H9 (cell line): ENCODE results near the gene AMER1. TPM values are rescaled to one million over a fixed set of nuclear protein-coding genes. Genes with fewer than 3 reads are reported as not detected.

Experiments
- DNase-seq: peaks from one replicate; pipeline ENCODE4 v3.0.0-alpha.2; 2017
- H2AFZ ChIP-seq: one replicate; pipeline ENCODE4 v1.6.1; 2013; ENCODE audit warnings: mild to moderate bottlenecking, low read length, control low read depth, moderate library complexity
- H2AK5ac ChIP-seq: 2 replicates; pipeline ENCODE4 v1.6.1; 2013; ENCODE audit warnings: low read length, control low read depth, mixed read lengths; ENCODE audit not compliant: insufficient read length
- H2BK120ac ChIP-seq: one replicate; pipeline ENCODE4 v1.6.1; 2013; ENCODE audit warnings: low read depth, mild to moderate bottlenecking, low read length, control low read depth, inconsistent platforms; ENCODE audit not compliant: poor library complexity, severe bottlenecking
- H2BK12ac ChIP-seq: 2 replicates; pipeline ENCODE4 v1.6.1; 2013; ENCODE audit warnings: low read length, control low read depth, mixed read lengths, low read depth; ENCODE audit not compliant: insufficient read length
- H2BK15ac ChIP-seq: 2 replicates; pipeline ENCODE4 v1.6.1; 2013; ENCODE audit warnings: low read depth, low read length, control low read depth
- H2BK20ac ChIP-seq: one replicate; pipeline ENCODE4 v1.6.1; 2013; ENCODE audit warnings: low read depth, mild to moderate bottlenecking, low read length, control low read depth, inconsistent platforms; ENCODE audit not compliant: poor library complexity, severe bottlenecking
- H2BK5ac ChIP-seq: 2 replicates; pipeline ENCODE4 v1.6.1; 2013; ENCODE audit warnings: low read length, control low read depth, mixed read lengths; ENCODE audit not compliant: insufficient read length
- H3K14ac ChIP-seq: 2 replicates; pipeline ENCODE4 v1.6.1; 2013; ENCODE audit warnings: low read length, control low read depth; ENCODE audit not compliant: insufficient read depth
- H3K18ac ChIP-seq: 2 replicates; pipeline ENCODE4 v1.6.1; 2013; ENCODE audit warnings: low read depth, mild to moderate bottlenecking, mixed read lengths, low read length, control low read depth; ENCODE audit not compliant: insufficient read length
- H3K23ac ChIP-seq: 2 replicates; pipeline ENCODE4 v1.6.1; 2013; ENCODE audit warnings: low read length, control low read depth, mixed read lengths, low read depth; ENCODE audit not compliant: insufficient read length
- H3K23me2 ChIP-seq: 2 replicates; pipeline ENCODE4 v1.6.1; 2013; ENCODE audit warnings: low read depth, mild to moderate bottlenecking, mixed read lengths, low read length, control low read depth; ENCODE audit not compliant: insufficient read length, poor library complexity, severe bottlenecking
- H3K27ac ChIP-seq: 2 replicates; pipeline ENCODE4 v1.5.1; 2013; ENCODE audit warnings: low read length, control low read depth, mixed read lengths, low read depth; ENCODE audit not compliant: insufficient read length
- H3K27me3 ChIP-seq: 2 replicates; pipeline ENCODE4 v1.6.1; 2013; ENCODE audit warnings: low read length, control low read depth, inconsistent platforms; ENCODE audit not compliant: insufficient read depth
- H3K4ac ChIP-seq: 2 replicates; pipeline ENCODE4 v1.6.1; 2013; ENCODE audit warnings: low read depth, mild to moderate bottlenecking, control low read depth, inconsistent platforms, low read length, moderate library complexity
- H3K4me1 ChIP-seq: 2 replicates; pipeline ENCODE4 v1.6.1; 2013; ENCODE audit warnings: low read length, control low read depth, inconsistent platforms; ENCODE audit not compliant: insufficient read depth
- H3K4me2 ChIP-seq: 2 replicates; pipeline ENCODE4 v1.6.1; 2013; ENCODE audit warnings: low read length, control low read depth, mixed read lengths; ENCODE audit not compliant: insufficient read length, insufficient read depth
- H3K56ac ChIP-seq: 2 replicates; pipeline ENCODE4 v1.6.1; 2013; ENCODE audit warnings: low read depth, mild to moderate bottlenecking, mixed read lengths, low read length, control low read depth; ENCODE audit not compliant: insufficient read length
- H3K79me1 ChIP-seq: 2 replicates; pipeline ENCODE4 v1.6.1; 2013; ENCODE audit warnings: low read depth, mild to moderate bottlenecking, moderate library complexity, low read length, control low read depth, inconsistent platforms; ENCODE audit not compliant: insufficient read depth, poor library complexity, severe bottlenecking
- H3K79me2 ChIP-seq: 2 replicates; pipeline ENCODE4 v1.6.1; 2013; ENCODE audit warnings: low read length, control low read depth, inconsistent platforms; ENCODE audit not compliant: insufficient read depth
- H3K9ac ChIP-seq: 2 replicates; pipeline ENCODE4 v1.6.1; 2013; ENCODE audit warnings: low read length, control low read depth, mixed read lengths; ENCODE audit not compliant: insufficient read length; ENCODE audit errors: extremely low read depth
- H3K9me3 ChIP-seq: one replicate; pipeline ENCODE4 v1.6.1; 2013; ENCODE audit warnings: low read depth, low read length, inconsistent platforms; ENCODE audit not compliant: control insufficient read depth
- H3T11ph ChIP-seq: one replicate; pipeline ENCODE4 v1.6.1; 2013; ENCODE audit warnings: mild to moderate bottlenecking, low read length, control low read depth, inconsistent platforms
- H4K20me1 ChIP-seq: one replicate; pipeline ENCODE4 v1.6.1; 2013; ENCODE audit not compliant: control insufficient read depth, insufficient read length, insufficient read depth
- H4K5ac ChIP-seq: 2 replicates; pipeline ENCODE4 v1.6.1; 2013; ENCODE audit warnings: low read depth, mild to moderate bottlenecking, mixed read lengths, low read length, control low read depth; ENCODE audit not compliant: insufficient read length
- H4K8ac ChIP-seq: replicated peaks from 2 replicates; pipeline ENCODE4 v1.6.1; 2013; ENCODE audit warnings: low read length, control low read depth, mixed read lengths, low read depth; ENCODE audit not compliant: insufficient read length
- H4K91ac ChIP-seq: 2 replicates; pipeline ENCODE4 v1.6.1; 2013; ENCODE audit warnings: low read depth, mild to moderate bottlenecking, moderate library complexity, mixed read lengths, low read length, control low read depth; ENCODE audit not compliant: insufficient read length
- H3K27ac Mint-ChIP-seq, 3 experiments: 2 replicates in 2 of 3; 3 replicates in 1 of 3; pipeline ENCODE4 v1.8.0; 2020 to 2021; ENCODE audit warnings: mixed read lengths in 3 of 3, mild to moderate bottlenecking in 1 of 3, moderate library complexity in 1 of 3
- H3K27me3 Mint-ChIP-seq: 2 replicates; pipeline ENCODE4 v1.8.0; 2021; ENCODE audit warnings: low read depth, mild to moderate bottlenecking, moderate library complexity, mixed read lengths
- H3K36me3 Mint-ChIP-seq, 3 experiments: 2 replicates in 2 of 3; 3 replicates in 1 of 3; pipeline ENCODE4 v1.8.0; 2020 to 2021; ENCODE audit warnings: low read depth in 3 of 3, mixed read lengths in 3 of 3; ENCODE audit not compliant: insufficient read depth in 1 of 3
- H3K4me1 Mint-ChIP-seq, 2 experiments: 2 replicates each; pipeline ENCODE4 v1.8.0; 2020; ENCODE audit warnings: mixed read lengths in 2 of 2
- H3K4me3 Mint-ChIP-seq, 2 experiments: 2 replicates in 1 of 2; 3 replicates in 1 of 2; pipeline ENCODE4 v1.8.0; 2020 to 2021; ENCODE audit warnings: mild to moderate bottlenecking in 2 of 2, mixed read lengths in 2 of 2, moderate library complexity in 1 of 2
- H3K9me3 Mint-ChIP-seq, 2 experiments: 2 replicates in 1 of 2; 3 replicates in 1 of 2; pipeline ENCODE4 v1.8.0; 2020; ENCODE audit warnings: mild to moderate bottlenecking in 2 of 2, mixed read lengths in 2 of 2, moderate library complexity in 1 of 2
- CTCF ChIP-seq: fragments of 200-600 bp; sonication (generic); conservative IDR thresholded peaks from 3 replicates; pipeline ENCODE4 v1.8.0; 2021; ENCODE audit warnings: antibody characterized with exemption, mild to moderate bottlenecking
- WGBS: extraction: QIAGEN DNeasy Blood & Tissue Kit; methylation state at CpG from one replicate; pipeline ENCODE4 v1.1.7; 2013; ENCODE audit warnings: missing lambda C conversion rate, low lambda C conversion rate, mixed read lengths; ENCODE audit not compliant: insufficient read length; ENCODE audit errors: extremely low coverage; 5-methylcytosine and 5-hydroxymethylcytosine counted together
- total RNA-seq: library from RNA; stranded (reverse); gene quantifications from 2 replicates; pipeline ENCODE4 v1.2.1, GENCODE V29; 2021

The AMER1 gene
- total RNA-seq, 1 experiment from 2014 or later = 6.2 TPM

GRCh38 chrX:64186974-64187761, 18.3 kb downstream of the AMER1 start:
- Histone ChIP-seq H3K18ac (no peak overlapping the region), H3K27me3 (no peaks in the 10 kb centered on the region), H2AK5ac (no peak overlapping the region), H3K79me2 (no peaks in the 10 kb centered on the region), H2BK20ac (no peak overlapping the region), H2BK120ac (no peak overlapping the region), H3K4ac (no peak overlapping the region), H3K4me1 (no peaks in the 10 kb centered on the region), H3K23ac (no peak overlapping the region), H3K23me2 (no peaks in the 10 kb centered on the region), H3K9ac (no peak overlapping the region), H4K20me1 (no peaks in the 10 kb centered on the region), H4K5ac (no peak overlapping the region), H2AFZ (no peak overlapping the region), H3K14ac (no peak overlapping the region), H3K4me2 (no peak overlapping the region), H3T11ph (no peak overlapping the region), H2BK5ac (no peak overlapping the region), H2BK15ac (no peak overlapping the region), H3K9me3 (peaks cover 43% of the 10 kb centered on the region), H3K56ac (no peak overlapping the region), H4K8ac (no peak overlapping the region), H2BK12ac (no peak overlapping the region), H4K91ac (no peak overlapping the region), H3K79me1 (no peaks in the 10 kb centered on the region), H3K27ac (no peak overlapping the region)
- Mint-ChIP-seq H3K27ac (no peak overlapping the region), H3K27me3 (no peaks in the 10 kb centered on the region; the same call in 1 of the 2 replicates), H3K4me1 (peaks cover 0 to 4% of the 10 kb centered on the region in 2 experiments; a peak in 2 of 4 replicates), H3K36me3 (peaks cover 18 to 23% (median 22%) of the 10 kb centered on the region in 3 experiments), H3K4me3 (no peak overlapping the region), H3K9me3 (peaks cover 60% of the 10 kb centered on the region in 2 experiments)
- DNase-seq = no peak
- TF ChIP-seq CTCF = no peak
- no CpG with 5 or more reads among the region's 1 CpG for WGBS
